Measurements from ENCODE around the gene NEDD4L. TPM values are rescaled to one million over a fixed set of nuclear protein-coding genes. Genes with fewer than 3 reads are reported as not detected.

NEDD4L gene
- total and polyA plus RNA-seq, 10 of the 15 experiments (the other 5 are each of a cell fraction or from before 2014, with no cell fraction given), result 7.4 to 24.0 (median 17.7) TPM

- no peak for TF ChIP-seq REST (IDR thresholded peaks at IDR 0.05; ENCODE audit: low read depth, low read length)
These were observed 33.3 kb downstream of the NEDD4L start (continued) for GRCh38 chr18:58077329-58077728.

- Histone ChIP-seq H4K20me1 (ENCODE audit: control insufficient read depth, insufficient read depth) (no peaks in the 10 kb centered on the region), H3K4me1 (ENCODE audit: control insufficient read depth, insufficient read depth, low read length) (no peaks in the 10 kb centered on the region), H3K27me3 (replicated peaks in 1 of 2; ENCODE audit: control insufficient read depth in 2 of 2, insufficient read depth in 2 of 2, low read length in 1 of 2) (no peaks in the 10 kb centered on the region), H3K27ac (ENCODE audit: control insufficient read depth, insufficient read depth) (no peak overlapping the region), H3K36me3 (ENCODE audit: control insufficient read depth in 2 of 2, insufficient read depth in 2 of 2, low read length in 1 of 2) (no peaks in the 10 kb centered on the region), H3K79me2 (ENCODE audit: control insufficient read depth, insufficient read depth, low read length) (no peaks in the 10 kb centered on the region), H3K9me3 (replicated peaks; ENCODE audit: control insufficient read depth, insufficient read depth, low read length) (no peaks in the 10 kb centered on the region), H2AFZ (ENCODE audit: control insufficient read depth, low read depth, low read length) (no peak overlapping the region), H3K4me2 (ENCODE audit: control insufficient read depth, insufficient read depth) (no peak overlapping the region), H3K4me3 (no peak overlapping the region), H3K9ac (ENCODE audit: control insufficient read depth, insufficient read depth, low read length) (no peak overlapping the region)
- BruUV-seq (replicated peaks), result no TSS peak
- in situ Hi-C loops (cut with MboI) (no loop called here), intact Hi-C loops (cut with micrococcal nuclease; ENCODE audit: unreplicated experiment) (no loop called here)
- ChIA-PET POLR2A (no interaction called here), SMC1A (ENCODE audit: uncharacterized antibody, unreplicated experiment) (interaction anchor here (1.2 to 1.8 kb wide), 2 partner anchors 21 to 26 kb away, joined by 5 read pairs; no protein-coding TSS in a partner anchor), CTCF (interaction anchor here (1.1 to 1.4 kb wide), 2 partner anchors 10 to 57 kb away, joined by 3 to 4 read pairs; no protein-coding TSS in a partner anchor), RAD21 (ENCODE audit: unreplicated experiment) (interaction anchor here (1.5 kb wide), 1 partner anchor 10 kb away, joined by 3 read pairs; no protein-coding TSS in a partner anchor)
- WGBS (ENCODE audit: insufficient coverage, insufficient replicate concordance, low lambda C conversion rate, missing lambda C conversion rate), result 81% methylated on average over 11 of the region's 11 CpGs
- TF ChIP-seq NFYB (IDR thresholded peaks at IDR 0.05; ENCODE audit: insufficient read depth, low read depth, low read length), result no peak
- TF ChIP-seq E2F8 (IDR thresholded peaks at IDR 0.05; ENCODE audit: low read depth, partially characterized antibody), result no peak
- no peak for TF ChIP-seq NBN (IDR thresholded peaks at IDR 0.05)
- TF ChIP-seq SPI1 (IDR thresholded peaks at IDR 0.05; ENCODE audit: borderline replicate concordance, insufficient read depth, low read depth, low read length), result no peak
- TF ChIP-seq GABPA (IDR thresholded peaks at IDR 0.05; ENCODE audit: low read depth), result no peak
- TF ChIP-seq DPF2 (IDR thresholded peaks at IDR 0.05), result no peak
- no peak for TF ChIP-seq ZBTB4 (CRISPR knock-in tag; IDR thresholded peaks at IDR 0.05)
- no peak for TF ChIP-seq POLR2A (IDR thresholded peaks at IDR 0.05; ENCODE audit: low read depth, low read length)
- TF ChIP-seq SMAD1 (IDR thresholded peaks at IDR 0.05; ENCODE audit: low read depth, partially characterized antibody), result no peak
- no peak for TF ChIP-seq KAT2A (conservative IDR thresholded peaks at IDR 0.05; ENCODE audit: control insufficient read depth, low read depth, low read length)
- no peak for TF ChIP-seq EED (IDR thresholded peaks at IDR 0.05; ENCODE audit: low read depth)
- no peak for DNase-seq (ENCODE audit: low read depth, low spot score)
- ATAC-seq, result no peak
- FAIRE-seq, result no peak
These were observed 35.0 kb downstream of the NEDD4L start for GRCh38 chr18:58078889-58079573.
